A673 (cell line): ENCODE results near the gene FTCD. TPM values are rescaled to one million over a fixed set of nuclear protein-coding genes. Genes with fewer than 3 reads are reported as not detected.
A peak's percentile ranks its signal among the peaks of the same experiment; 100 is the strongest.

ENCODE experiments used
- BruUV-seq: library from RNA; stranded (reverse); fragments of 400-500 nt; replicated peaks from 2 replicates; lab custom pipeline; 2021; lab: Mats Ljungman, UMichigan
- CTCF ChIA-PET: fragments of 300-600 bp; sonication (Branson Sonifier 250); formaldehyde crosslinking; loops from one replicate; lab custom pipeline; 2022; ENCODE audit warnings: antibody characterized with exemption; lab: Charles Lee
- POLR2A ChIA-PET: fragments of 300-600 bp; sonication (Branson Sonifier 250); formaldehyde crosslinking; loops from one replicate; lab custom pipeline; 2022; ENCODE audit warnings: antibody characterized with exemption; ENCODE audit not compliant: low non-redundant PET; lab: Charles Lee
- DNase-seq: peaks from one replicate; pipeline ENCODE4 v3.0.0-alpha.2; 2015; ENCODE audit warnings: low spot score
- H3K27ac ChIP-seq: fragments of 200-600 bp; sonication (generic); 2 replicates; pipeline ENCODE4 v1.5.1; 2016; ENCODE audit warnings: mixed run types, low read depth, mild to moderate bottlenecking, mixed read lengths, antibody characterized with exemption, low read length; ENCODE audit not compliant: poor library complexity, severe bottlenecking
- H3K27me3 ChIP-seq: fragments of 200-600 bp; sonication (generic); replicated peaks from 2 replicates; pipeline ENCODE4 v1.6.1; 2017; ENCODE audit warnings: mixed run types, low read depth, mild to moderate bottlenecking, mixed read lengths, antibody characterized with exemption, low read length; ENCODE audit not compliant: insufficient read depth, poor library complexity
- H3K36me3 ChIP-seq: fragments of 200-600 bp; sonication (generic); 2 replicates; pipeline ENCODE4 v1.6.1; 2016; ENCODE audit warnings: mixed run types, mild to moderate bottlenecking, mixed read lengths, antibody characterized with exemption, low read length; ENCODE audit not compliant: insufficient read depth, poor library complexity, severe bottlenecking
- H3K4me1 ChIP-seq: fragments of 200-600 bp; sonication (generic); 2 replicates; pipeline ENCODE4 v1.6.1; 2017; ENCODE audit warnings: mixed run types, mild to moderate bottlenecking, mixed read lengths, antibody characterized with exemption, low read length; ENCODE audit not compliant: insufficient read depth, poor library complexity, severe bottlenecking
- H3K4me3 ChIP-seq: fragments of 200-600 bp; sonication (generic); 2 replicates; pipeline ENCODE4 v1.5.1; 2016; ENCODE audit warnings: low read depth, mixed run types, mild to moderate bottlenecking, mixed read lengths, low read length; ENCODE audit not compliant: poor library complexity, severe bottlenecking
- H3K9me3 ChIP-seq: fragments of 200-600 bp; sonication (generic); 2 replicates; pipeline ENCODE4 v1.6.1; 2016; ENCODE audit warnings: mixed run types, low read depth, mild to moderate bottlenecking, mixed read lengths, antibody characterized with exemption, low read length; ENCODE audit not compliant: poor library complexity, severe bottlenecking
- EZH2 ChIP-seq: fragments of 200-600 bp; sonication (generic); IDR thresholded peaks from 2 replicates; pipeline ENCODE4 v1.6.1; 2017; ENCODE audit warnings: borderline replicate concordance, low read depth, mild to moderate bottlenecking, mixed read lengths, antibody characterized with exemption, low read length; ENCODE audit not compliant: poor library complexity, severe bottlenecking
- intact Hi-C: fragments of 100-400 bp; cut with micrococcal nuclease; formaldehyde crosslinking; loops from one replicate; pipeline ENCODE4 v1.10.0; 2022; ENCODE audit not compliant: unreplicated experiment
- total RNA-seq: library from RNA; stranded (reverse); gene quantifications from 2 replicates; pipeline ENCODE4 v1.2.3, GENCODE V29; 2021
- TF ChIP-seq, protein P1 (sequence below): fragments of 300-800, 200-600 bp; sonication (generic); conservative IDR thresholded peaks from 2 replicates; pipeline ENCODE4 v1.5.1; 2017; ENCODE audit warnings: low read depth, mild to moderate bottlenecking, antibody characterized with exemption, low read length, moderate library complexity, mixed read lengths

FTCD gene
- total RNA-seq, 1 experiment from 2014 or later, result 5.4 TPM

DNA sequence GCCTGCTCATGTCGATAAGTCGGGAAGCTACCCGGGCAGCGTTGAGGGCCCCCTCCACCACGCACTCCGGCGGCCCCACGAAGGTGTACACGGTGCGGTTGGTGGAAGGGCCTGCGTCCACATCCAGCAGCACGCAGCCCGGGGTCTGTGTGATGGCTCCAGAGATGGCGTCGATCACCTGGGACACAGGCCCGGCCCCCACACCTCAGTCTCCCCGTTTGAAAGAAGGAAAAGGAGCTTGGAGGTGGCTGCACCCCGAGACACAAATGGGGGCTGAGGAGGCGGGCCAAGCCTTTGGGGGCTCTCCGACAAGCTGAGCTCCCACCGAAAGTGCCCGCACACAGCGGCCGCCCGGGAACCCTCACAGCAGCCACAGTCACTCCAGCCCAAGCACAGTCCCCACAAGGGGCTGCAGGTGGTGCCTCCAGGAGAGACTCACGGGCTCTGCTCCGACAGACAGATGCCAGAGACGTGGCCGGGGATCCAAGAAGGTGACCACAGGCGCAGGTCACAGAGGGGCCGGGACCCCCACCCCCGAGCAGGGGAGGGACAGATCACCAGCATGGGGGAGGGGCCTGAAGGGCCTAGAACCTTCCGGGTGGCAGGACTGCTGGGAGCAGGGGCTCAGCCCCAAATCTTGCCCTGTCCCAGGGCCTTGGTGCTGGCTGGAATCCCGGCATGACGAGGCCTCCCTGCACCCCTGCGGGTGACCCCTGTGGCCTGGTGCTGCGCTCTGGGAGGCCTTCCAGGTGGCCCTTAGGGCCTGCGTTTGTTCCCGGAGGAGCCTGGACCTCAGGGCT lies 1.0 kb downstream of the FTCD start:
- ChIA-PET CTCF (no interaction called here), POLR2A (no interaction called here)
- no peaks in the 10 kb centered on the region for H3K9me3 ChIP-seq
- TF ChIP-seq EZH2, result no peak
- TF ChIP-seq, protein P1, sequence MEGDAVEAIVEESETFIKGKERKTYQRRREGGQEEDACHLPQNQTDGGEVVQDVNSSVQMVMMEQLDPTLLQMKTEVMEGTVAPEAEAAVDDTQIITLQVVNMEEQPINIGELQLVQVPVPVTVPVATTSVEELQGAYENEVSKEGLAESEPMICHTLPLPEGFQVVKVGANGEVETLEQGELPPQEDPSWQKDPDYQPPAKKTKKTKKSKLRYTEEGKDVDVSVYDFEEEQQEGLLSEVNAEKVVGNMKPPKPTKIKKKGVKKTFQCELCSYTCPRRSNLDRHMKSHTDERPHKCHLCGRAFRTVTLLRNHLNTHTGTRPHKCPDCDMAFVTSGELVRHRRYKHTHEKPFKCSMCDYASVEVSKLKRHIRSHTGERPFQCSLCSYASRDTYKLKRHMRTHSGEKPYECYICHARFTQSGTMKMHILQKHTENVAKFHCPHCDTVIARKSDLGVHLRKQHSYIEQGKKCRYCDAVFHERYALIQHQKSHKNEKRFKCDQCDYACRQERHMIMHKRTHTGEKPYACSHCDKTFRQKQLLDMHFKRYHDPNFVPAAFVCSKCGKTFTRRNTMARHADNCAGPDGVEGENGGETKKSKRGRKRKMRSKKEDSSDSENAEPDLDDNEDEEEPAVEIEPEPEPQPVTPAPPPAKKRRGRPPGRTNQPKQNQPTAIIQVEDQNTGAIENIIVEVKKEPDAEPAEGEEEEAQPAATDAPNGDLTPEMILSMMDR, result no peak
- H3K4me3 ChIP-seq, result no peak overlapping the region
- intact Hi-C loops, result no loop called here
- DNase-seq, result no peak
- H3K4me1 ChIP-seq, result peaks cover 5% of the 10 kb centered on the region
- H3K27ac ChIP-seq, result no peak overlapping the region
- no TSS peak for BruUV-seq
- no peaks in the 10 kb centered on the region for H3K36me3 ChIP-seq
- no peaks in the 10 kb centered on the region for H3K27me3 ChIP-seq

DNA sequence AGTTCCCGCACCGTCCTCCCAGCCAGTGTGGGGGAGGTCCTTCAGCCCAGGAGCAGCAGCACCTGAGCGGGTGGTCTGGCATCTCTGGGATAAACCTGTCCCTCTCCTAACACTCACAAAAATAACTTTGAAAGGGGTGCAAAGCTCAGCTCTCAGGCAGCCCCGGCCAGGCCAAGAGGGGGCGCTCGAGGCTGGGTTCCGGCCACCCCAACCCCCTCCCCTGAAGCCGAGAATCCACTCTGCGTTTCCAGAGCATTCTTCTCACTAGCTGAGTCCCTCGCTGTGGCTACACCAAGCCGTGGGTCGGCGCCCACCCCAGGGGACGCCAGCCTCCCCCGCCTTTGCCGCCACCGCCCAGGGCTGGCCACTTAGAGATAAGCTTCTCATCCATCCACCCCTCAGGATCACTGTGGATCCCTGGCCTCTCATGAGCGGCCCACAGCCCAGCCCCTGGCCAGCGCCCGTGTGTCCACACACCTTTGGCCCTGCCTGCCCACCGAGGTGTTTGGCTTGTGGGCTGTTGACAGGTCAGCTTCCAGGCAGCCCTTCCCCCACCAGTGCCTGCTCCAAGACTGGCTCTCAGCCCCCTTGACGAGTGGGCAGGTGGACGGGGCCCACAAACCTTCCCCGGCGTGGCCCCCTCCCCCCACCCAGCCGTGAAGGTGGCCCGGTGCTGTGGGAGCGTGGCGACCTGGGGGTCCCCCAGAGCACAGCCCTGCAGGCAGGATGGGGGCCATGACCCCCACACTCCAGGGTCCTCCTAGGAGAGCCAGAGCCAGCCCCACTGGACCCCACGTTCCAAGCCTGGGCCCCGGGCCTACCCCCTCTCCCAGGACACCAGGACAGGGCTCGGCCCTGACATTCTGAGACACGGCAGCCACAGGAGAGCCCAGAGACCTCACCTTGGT lies 1.9 kb downstream of the FTCD start:
- ChIA-PET POLR2A (no interaction called here), CTCF (interaction anchor here (0.7 to 1.5 kb wide), 4 partner anchors 9 to 71 kb away, joined by 3 to 9 read pairs (median 7); no protein-coding TSS in a partner anchor)
- Histone ChIP-seq H3K9me3 (no peaks in the 10 kb centered on the region), H3K27ac (peak overlapping the region; percentile 58), H3K27me3 (no peaks in the 10 kb centered on the region), H3K36me3 (no peaks in the 10 kb centered on the region), H3K4me1 (peaks cover 5% of the 10 kb centered on the region), H3K4me3 (no peak overlapping the region)
- DNase-seq, result peak; percentile 72
- BruUV-seq, result no TSS peak
- intact Hi-C loops, result no loop called here
- TF ChIP-seq EZH2, result no peak
- TF ChIP-seq, protein P1, result peak; percentile 88

DNA sequence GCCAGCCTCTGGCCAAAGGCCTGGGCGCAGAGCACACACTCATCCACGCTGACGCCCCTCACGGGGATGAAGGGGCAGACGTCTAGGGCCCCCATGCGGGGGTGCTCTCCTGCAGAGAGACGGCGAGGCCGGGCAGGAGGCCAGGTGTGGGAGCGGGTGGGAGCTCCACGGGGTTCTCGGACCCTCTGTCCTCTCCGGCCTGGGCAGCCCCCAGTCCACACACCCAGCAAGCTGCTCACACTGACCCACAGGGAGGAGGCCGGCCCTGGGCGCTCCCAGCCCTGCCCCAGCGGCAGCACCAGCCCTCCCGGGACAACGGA lies 2.5 kb downstream of the FTCD start:
- DNase-seq, result no peak
- Histone ChIP-seq H3K36me3 (no peaks in the 10 kb centered on the region), H3K4me3 (no peak overlapping the region), H3K27ac (no peak overlapping the region), H3K9me3 (no peaks in the 10 kb centered on the region), H3K27me3 (no peaks in the 10 kb centered on the region), H3K4me1 (peaks cover 5% of the 10 kb centered on the region)
- POLR2A ChIA-PET, result no interaction called here
- intact Hi-C loops, result no loop called here
- CTCF ChIA-PET, result interaction anchor here (0.7 to 1.5 kb wide), 4 partner anchors 9 to 72 kb away, joined by 3 to 9 read pairs (median 7); no protein-coding TSS in a partner anchor
- TF ChIP-seq, protein P1, result no peak
- TF ChIP-seq EZH2, result no peak
- BruUV-seq, result no TSS peak
